Kidney (tissue), 14 donors: ENCODE data around the gene SFI1. TPM values are rescaled to one million over a fixed set of nuclear protein-coding genes. Genes with fewer than 3 reads are reported as not detected.

ENCODE experiments used
- DNase-seq, 5 donors: peaks; one replicate each; pipeline ENCODE4 v3.0.0-alpha.2; 2013 to 2020
- FAIRE-seq: peaks from 2 replicates; lab custom pipeline; 2012; peaks lifted over from hg19 to GRCh38; lab: Jason Lieb, UNC
- H3K27ac ChIP-seq, 2 donors: one replicate each; pipeline ENCODE4 v1.7.0; 2013; ENCODE audit warnings: low read depth in 2 of 2, low read length in 2 of 2, inconsistent platforms in 1 of 2
- H3K27me3 ChIP-seq: one replicate; pipeline ENCODE4 v1.7.1; 2013; ENCODE audit warnings: low read length, inconsistent platforms; ENCODE audit not compliant: control insufficient read depth, insufficient read depth
- H3K36me3 ChIP-seq, 3 donors: one replicate each; pipeline versions ENCODE4 v1.7.0 to v1.7.1; 2013; ENCODE audit warnings: low read length in 3 of 3, control low read depth in 1 of 3, inconsistent platforms in 1 of 3; ENCODE audit not compliant: insufficient read depth in 3 of 3, control insufficient read depth in 2 of 3
- H3K4me1 ChIP-seq, 3 donors: one replicate each; pipeline versions ENCODE4 v1.7.0 to v1.7.1; 2013; ENCODE audit warnings: low read length in 3 of 3, inconsistent platforms in 1 of 3, low read depth in 1 of 3; ENCODE audit not compliant: control insufficient read depth in 2 of 3, insufficient read depth in 2 of 3
- H3K4me3 ChIP-seq, 3 donors: one replicate each; pipeline versions ENCODE4 v1.7.0 to v1.8.1; 2013; ENCODE audit warnings: low read length in 3 of 3, control low read depth in 1 of 3, inconsistent platforms in 1 of 3
- H3K9ac ChIP-seq, 3 donors: one replicate each; pipeline versions ENCODE4 v1.7.0 to v1.7.1; 2013; ENCODE audit warnings: low read length in 3 of 3, control low read depth in 1 of 3, inconsistent platforms in 1 of 3
- H3K9me3 ChIP-seq, 3 donors: one replicate each; pipeline versions ENCODE4 v1.7.0 to v1.7.1; 2013; ENCODE audit warnings: low read length in 3 of 3, control low read depth in 1 of 3, inconsistent platforms in 1 of 3; ENCODE audit not compliant: control insufficient read depth in 2 of 3, insufficient read depth in 1 of 3
- CTCF ChIP-seq: IDR thresholded peaks from 3 replicates; pipeline ENCODE4 v1.5.1; 2012; ENCODE audit warnings: mild to moderate bottlenecking, moderate library complexity, borderline replicate concordance; ENCODE audit not compliant: insufficient read depth; ENCODE audit errors: extremely low read depth
- intact Hi-C: fragments of 100-400 bp; cut with DNase I; formaldehyde crosslinking; loops from one replicate; pipeline ENCODE4 v1.11.1; 2022
- polyA plus RNA-seq: library from polyadenylated mRNA; stranded (reverse); fragments of 350-450 nt; fragmentation: Illumina TruSeq; extraction: RNeasy Lipid Tissue Mini Kit (QIAGEN cat#74804); gene quantifications from one replicate; pipeline ENCODE4 v1.2.3, GENCODE V29; 2014; ENCODE audit warnings: low read depth, low replicate concordance; ENCODE audit not compliant: insufficient read depth
- total RNA-seq: library from RNA; stranded (reverse); fragmentation: NEBNext Ultra II Directional; extraction: Animal tissue kit (Norgen Biotek cat#: 25700); gene quantifications from one replicate; pipeline ENCODE4 v1.2.1, GENCODE V29; 2021
- donor health status: control.
- donor health status: control.
- donor health status: control.
- donor health status: control.
- donor health status: control.
- donor health status: DM: yes; HTN: yes; CAD: no.
- donor health status: Normal renal cell carcinoma (clear cell type).

SFI1 gene
- total and polyA plus RNA-seq, 2 donors from 2014 or later = 11.4 to 48.2 TPM

GRCh38 chr22:31583861-31584485, 87.6 kb downstream of the SFI1 start:
- H3K36me3 ChIP-seq = peaks cover 0 to 14% (median 11%) of the 10 kb centered on the region in 3 donors
- no peak for TF ChIP-seq CTCF
- DNase-seq = no peak
- intact Hi-C loops = no loop called here
- H3K4me1 ChIP-seq = no peaks in the 10 kb centered on the region
- no peaks in the 10 kb centered on the region for H3K27me3 ChIP-seq
- FAIRE-seq = no peak
- no peak overlapping the region for H3K9ac ChIP-seq
- no peak overlapping the region for H3K4me3 ChIP-seq
- H3K27ac ChIP-seq = no peak overlapping the region
- no peaks in the 10 kb centered on the region for H3K9me3 ChIP-seq

GRCh38 chr22:31584804-31585160, 88.4 kb downstream of the SFI1 start:
- Histone ChIP-seq H3K27me3 (no peaks in the 10 kb centered on the region), H3K36me3 (peaks cover 0 to 17% (median 11%) of the 10 kb centered on the region in 3 donors), H3K9me3 (no peaks in the 10 kb centered on the region), H3K27ac (no peak overlapping the region), H3K4me3 (no peak overlapping the region), H3K9ac (no peak overlapping the region), H3K4me1 (no peaks in the 10 kb centered on the region)
- intact Hi-C loops = no loop called here
- FAIRE-seq (no peak), DNase-seq (no peak)
- TF ChIP-seq CTCF = no peak

GRCh38 chr22:31585161-31585859, 89.0 kb downstream of the SFI1 start:
- Histone ChIP-seq H3K36me3 (peaks cover 0 to 17% (median 11%) of the 10 kb centered on the region in 3 donors), H3K27me3 (no peaks in the 10 kb centered on the region), H3K4me3 (no peak overlapping the region), H3K4me1 (no peaks in the 10 kb centered on the region), H3K27ac (no peak overlapping the region), H3K9ac (no peak overlapping the region), H3K9me3 (no peaks in the 10 kb centered on the region)
- FAIRE-seq (no peak), DNase-seq (no peak)
- no peak for TF ChIP-seq CTCF
- intact Hi-C loops = no loop called here
